ENCODE measurements around the gene CHMP4B.
"Not testable (repeated sequence)": the region's sequence is repeated elsewhere in the genome, so short reads cannot be mapped to it uniquely, and the experiment has no call there.

The CHMP4B gene

GRCh38 chr20:33790566-33790965, 20.6 kb upstream of the CHMP4B start:
- DNase-seq: no peak

- DNase-seq: no peak
Measured at GRCh38 chr20:33791021-33791420, 20.1 kb upstream of the CHMP4B start.

GRCh38 chr20:33791540-33791939, 19.6 kb upstream of the CHMP4B start:
- DNase-seq: no peak

- no peak for DNase-seq
Measured at GRCh38 chr20:33791959-33792597, 19.1 kb upstream of the CHMP4B start.

GRCh38 chr20:33792598-33792989, 18.6 kb upstream of the CHMP4B start:
- DNase-seq: not testable (repeated sequence)

GRCh38 chr20:33793011-33793931, 17.9 kb upstream of the CHMP4B start:
- DNase-seq: no peak

GRCh38 chr20:33796263-33796906, 14.8 kb upstream of the CHMP4B start:
- DNase-seq: no peak

GRCh38 chr20:33796907-33797544, 14.1 kb upstream of the CHMP4B start:
- DNase-seq: no peak

GRCh38 chr20:33798444-33798843, 12.7 kb upstream of the CHMP4B start:
- DNase-seq: no peak

- no peak for DNase-seq
Measured at GRCh38 chr20:33803921-33804337, 7.2 kb upstream of the CHMP4B start.

GRCh38 chr20:33808388-33808787, 2.8 kb upstream of the CHMP4B start:
- DNase-seq: no peak

GRCh38 chr20:33810259-33810658, 889 bp upstream of the CHMP4B start:
- DNase-seq: no peak

- DNase-seq: no peak
Measured at GRCh38 chr20:33811776-33812151, 616 bp downstream of the CHMP4B start.

GRCh38 chr20:33812152-33812849, 1.2 kb downstream of the CHMP4B start:
- DNase-seq: no peak

GRCh38 chr20:33812908-33813462, 1.8 kb downstream of the CHMP4B start:
- no peak for DNase-seq

- no peak for DNase-seq
Measured at GRCh38 chr20:33814238-33814712, 3.1 kb downstream of the CHMP4B start.

GRCh38 chr20:33815671-33816070, 4.5 kb downstream of the CHMP4B start:
- DNase-seq: no peak

- DNase-seq: no peak
Measured at GRCh38 chr20:33816191-33816590, 5.0 kb downstream of the CHMP4B start.

GRCh38 chr20:33817411-33817810, 6.3 kb downstream of the CHMP4B start:
- no peak for DNase-seq

- no peak for DNase-seq
Measured at GRCh38 chr20:33819456-33819855, 8.3 kb downstream of the CHMP4B start.

GRCh38 chr20:33820362-33820761, 9.2 kb downstream of the CHMP4B start:
- DNase-seq: no peak

GRCh38 chr20:33821270-33821836, 10.2 kb downstream of the CHMP4B start:
- no peak for DNase-seq

All from NCI-H187 treated with DMSO at 0.1 percent for 48 hours (cell line).